ENCODE data around the gene SFXN2. TPM values are rescaled to one million over a fixed set of nuclear protein-coding genes. Genes with fewer than 3 reads are reported as not detected.

The SFXN2 gene
- total RNA-seq, 2 donors from 2014 or later, result 30.5 to 32.9 TPM

- peaks cover 6% of the 10 kb centered on the region for H3K9me3 ChIP-seq (ENCODE audit: control insufficient read depth, low read length)
- Mint-ChIP-seq H3K36me3 (ENCODE audit: low read depth) (peaks cover 51% of the 10 kb centered on the region), H3K27ac (no peak overlapping the region), H3K9me3 (no peaks in the 10 kb centered on the region), H3K4me3 (no peak overlapping the region), H3K27me3 (ENCODE audit: insufficient read depth) (no peaks in the 10 kb centered on the region), H3K4me1 (peaks cover 19% of the 10 kb centered on the region)
- H3K27me3 ChIP-seq (ENCODE audit: control insufficient read depth, insufficient read depth, low read length, poor library complexity, severe bottlenecking), result no peaks in the 10 kb centered on the region
- H3K4me1 ChIP-seq (ENCODE audit: control insufficient read depth, insufficient read depth, low read length), result peaks cover 3% of the 10 kb centered on the region
- no peak overlapping the region for H3K4me3 ChIP-seq (ENCODE audit: low read length)
- no peak for DNase-seq
- H3K27ac ChIP-seq (ENCODE audit: low read depth, low read length), result no peak overlapping the region
- no peak overlapping the region for H3K9ac ChIP-seq (ENCODE audit: extremely low read depth, low read length, poor library complexity, severe bottlenecking)
- no peak for TF ChIP-seq CTCF (conservative IDR thresholded peaks at IDR 0.05)
- 94 to 96% methylated on average over 3 to 7 of the region's 7 CpGs for WGBS, 2 experiments (ENCODE audit: insufficient coverage in 1 of 2, insufficient read length in 1 of 2)
- H3K36me3 ChIP-seq (ENCODE audit: control insufficient read depth, insufficient read depth, low read length), result peaks cover 27% of the 10 kb centered on the region
These were observed 32.0 kb upstream of the SFXN2 start for GRCh38 chr10:102682416-102682815.

- no peak overlapping the region for H3K4me3 ChIP-seq (ENCODE audit: low read length)
- no peak overlapping the region for H3K4me3 Mint-ChIP-seq
- no peak overlapping the region for H3K27ac Mint-ChIP-seq
- H3K9me3 Mint-ChIP-seq, result no peaks in the 10 kb centered on the region
- H3K9me3 ChIP-seq (ENCODE audit: control insufficient read depth, low read length), result peaks cover 6% of the 10 kb centered on the region
- TF ChIP-seq CTCF (conservative IDR thresholded peaks at IDR 0.05), result no peak
- peaks cover 27% of the 10 kb centered on the region for H3K36me3 ChIP-seq (ENCODE audit: control insufficient read depth, insufficient read depth, low read length)
- peaks cover 3% of the 10 kb centered on the region for H3K4me1 ChIP-seq (ENCODE audit: control insufficient read depth, insufficient read depth, low read length)
- 95% methylated on average over 4 of the region's 4 CpGs; no CpG with 5 or more reads in 1 of the 2 experiments for WGBS, 2 experiments (ENCODE audit: insufficient coverage in 1 of 2, insufficient read length in 1 of 2)
- no peaks in the 10 kb centered on the region for H3K27me3 ChIP-seq (ENCODE audit: control insufficient read depth, insufficient read depth, low read length, poor library complexity, severe bottlenecking)
- no peak overlapping the region for H3K27ac ChIP-seq (ENCODE audit: low read depth, low read length)
- no peak overlapping the region for H3K9ac ChIP-seq (ENCODE audit: extremely low read depth, low read length, poor library complexity, severe bottlenecking)
- no peaks in the 10 kb centered on the region for H3K27me3 Mint-ChIP-seq (ENCODE audit: insufficient read depth)
- peaks cover 56% of the 10 kb centered on the region for H3K36me3 Mint-ChIP-seq (ENCODE audit: low read depth)
- H3K4me1 Mint-ChIP-seq, result peaks cover 13% of the 10 kb centered on the region
- no peak for DNase-seq
These were observed 31.5 kb upstream of the SFXN2 start for GRCh38 chr10:102682981-102683380.

- no peak for DNase-seq
- H3K27me3 ChIP-seq (ENCODE audit: control insufficient read depth, insufficient read depth, low read length, poor library complexity, severe bottlenecking), result no peaks in the 10 kb centered on the region
- Mint-ChIP-seq H3K27me3 (ENCODE audit: insufficient read depth) (no peaks in the 10 kb centered on the region), H3K4me1 (peaks cover 7% of the 10 kb centered on the region), H3K27ac (no peak overlapping the region), H3K36me3 (ENCODE audit: low read depth) (peaks cover 60% of the 10 kb centered on the region), H3K4me3 (no peak overlapping the region), H3K9me3 (no peaks in the 10 kb centered on the region)
- H3K9ac ChIP-seq (ENCODE audit: extremely low read depth, low read length, poor library complexity, severe bottlenecking), result no peak overlapping the region
- no peak overlapping the region for H3K4me3 ChIP-seq (ENCODE audit: low read length)
- 94% methylated on average over 4 to 5 of the region's 5 CpGs for WGBS, 2 experiments (ENCODE audit: insufficient coverage in 1 of 2, insufficient read length in 1 of 2)
- H3K27ac ChIP-seq (ENCODE audit: low read depth, low read length), result no peak overlapping the region
- peaks cover 27% of the 10 kb centered on the region for H3K36me3 ChIP-seq (ENCODE audit: control insufficient read depth, insufficient read depth, low read length)
- TF ChIP-seq CTCF (conservative IDR thresholded peaks at IDR 0.05), result no peak
- H3K4me1 ChIP-seq (ENCODE audit: control insufficient read depth, insufficient read depth, low read length), result no peaks in the 10 kb centered on the region
- peaks cover 6% of the 10 kb centered on the region for H3K9me3 ChIP-seq (ENCODE audit: control insufficient read depth, low read length)
These were observed 30.7 kb upstream of the SFXN2 start for GRCh38 chr10:102683736-102684135.

Measured in endodermal cell (in vitro differentiated cells).